Hepatocyte (in vitro differentiated cells): Measurements from ENCODE around the gene CEP83. TPM values are rescaled to one million over a fixed set of nuclear protein-coding genes. Genes with fewer than 3 reads are reported as not detected.

Experiments used
- DNase-seq: peaks from one replicate; pipeline ENCODE4 v3.0.0-alpha.2; 2016; ENCODE audit warnings: low spot score
- H2AFZ ChIP-seq: fragments of 200-600 bp; sonication (generic); 2 replicates; pipeline ENCODE4 v1.6.0; 2016; ENCODE audit warnings: antibody characterized with exemption, mild to moderate bottlenecking
- H3K27ac ChIP-seq: fragments of 200-600 bp; sonication (generic); 2 replicates; pipeline ENCODE4 v1.5.1; 2016; ENCODE audit warnings: mild to moderate bottlenecking
- H3K27me3 ChIP-seq: fragments of 200-600 bp; sonication (generic); 2 replicates; pipeline ENCODE4 v1.6.1; 2016
- H3K36me3 ChIP-seq: fragments of 200-600 bp; sonication (generic); replicated peaks from 2 replicates; pipeline ENCODE4 v1.5.1; 2016; ENCODE audit warnings: low read depth; ENCODE audit not compliant: insufficient read depth
- H3K4me1 ChIP-seq: fragments of 200-600 bp; sonication (generic); 2 replicates; pipeline ENCODE4 v1.5.1; 2016; ENCODE audit warnings: mild to moderate bottlenecking, moderate library complexity; ENCODE audit not compliant: insufficient read depth
- H3K4me2 ChIP-seq: fragments of 200-600 bp; sonication (generic); 2 replicates; pipeline ENCODE4 v1.6.0; 2016
- H3K4me3 ChIP-seq: fragments of 200-600 bp; sonication (generic); 2 replicates; pipeline ENCODE4 v1.5.1; 2016; ENCODE audit warnings: mild to moderate bottlenecking
- H3K79me2 ChIP-seq: fragments of 200-600 bp; sonication (generic); 2 replicates; pipeline ENCODE4 v1.6.0; 2017; ENCODE audit warnings: mild to moderate bottlenecking
- H3K9me2 ChIP-seq: fragments of 200-600 bp; sonication (generic); replicated peaks from 2 replicates; pipeline ENCODE4 v1.6.0; 2017; ENCODE audit warnings: mild to moderate bottlenecking; ENCODE audit not compliant: insufficient read depth
- H3K9me3 ChIP-seq: fragments of 200-600 bp; sonication (generic); 2 replicates; pipeline ENCODE4 v1.5.1; 2016; ENCODE audit warnings: low read depth, mild to moderate bottlenecking
- H4K20me1 ChIP-seq: fragments of 200-600 bp; sonication (generic); 2 replicates; pipeline ENCODE4 v1.6.0; 2016; ENCODE audit warnings: mild to moderate bottlenecking; ENCODE audit not compliant: insufficient read depth, poor library complexity, severe bottlenecking
- CTCF ChIP-seq: fragments of 200-600 bp; sonication (generic); IDR thresholded peaks from 2 replicates; pipeline ENCODE4 v1.5.1; 2016; ENCODE audit warnings: antibody characterized with exemption, mild to moderate bottlenecking; ENCODE audit not compliant: poor library complexity
- EZH2 ChIP-seq: fragments of 200-600 bp; sonication (generic); IDR thresholded peaks from 2 replicates; pipeline ENCODE4 v1.6.1; 2016; ENCODE audit warnings: antibody characterized with exemption, mild to moderate bottlenecking, borderline replicate concordance
- EZH2phosphoT487 ChIP-seq: fragments of 200-600 bp; sonication (generic); IDR thresholded peaks from one replicate; pipeline ENCODE4 v1.6.1; 2018; ENCODE audit warnings: antibody characterized with exemption, mild to moderate bottlenecking, low read depth, moderate library complexity; ENCODE audit not compliant: unreplicated experiment, severe bottlenecking
- whole genome bisulfite sequencing: methylation state at CpG from one replicate; pipeline ENCODE4 v1.1.6; 2016; ENCODE audit warnings: low lambda C conversion rate; ENCODE audit errors: missing lambda C conversion rate; 5-methylcytosine and 5-hydroxymethylcytosine counted together
- polyA plus RNA-seq: library from polyadenylated mRNA; unstranded; fragments of >200 nt; fragmentation: Nextera tagmentation; extraction: Ambion mirVana; gene quantifications from 2 replicates; pipeline ENCODE4 v1.2.1, GENCODE V29; 2016
- total RNA-seq: library from RNA; depleted of rRNA; stranded (reverse); fragments of >200 nt; gene quantifications from 2 replicates; pipeline ENCODE4 v1.2.3, GENCODE V29; 2014

The CEP83 gene
- total and polyA plus RNA-seq, 2 experiments from 2014 or later = 3.7 to 20.1 TPM

GRCh38 chr12:94504386-94504785, 44.7 kb upstream of the CEP83 start:
- TF ChIP-seq EZH2phosphoT487 (no peak), CTCF (no peak), EZH2 (no peak)
- WGBS = 92% methylated on average over 1 of the region's 1 CpG
- Histone ChIP-seq H3K27me3 (no peaks in the 10 kb centered on the region), H3K79me2 (no peaks in the 10 kb centered on the region), H4K20me1 (no peaks in the 10 kb centered on the region), H3K9me2 (no peaks in the 10 kb centered on the region), H3K4me2 (no peak overlapping the region), H3K27ac (no peak overlapping the region), H2AFZ (no peak overlapping the region), H3K4me1 (no peaks in the 10 kb centered on the region), H3K4me3 (no peak overlapping the region), H3K36me3 (no peaks in the 10 kb centered on the region), H3K9me3 (no peaks in the 10 kb centered on the region)
- DNase-seq = no peak

- TF ChIP-seq CTCF (no peak), EZH2 (no peak), EZH2phosphoT487 (no peak)
- Histone ChIP-seq H3K9me3 (no peaks in the 10 kb centered on the region), H3K4me1 (no peaks in the 10 kb centered on the region), H3K9me2 (no peaks in the 10 kb centered on the region), H4K20me1 (no peaks in the 10 kb centered on the region), H3K27ac (no peak overlapping the region), H3K79me2 (no peaks in the 10 kb centered on the region), H2AFZ (no peak overlapping the region), H3K4me3 (no peak overlapping the region), H3K27me3 (no peaks in the 10 kb centered on the region), H3K36me3 (no peaks in the 10 kb centered on the region), H3K4me2 (no peak overlapping the region)
- 0% methylated on average over 1 of the region's 1 CpG for WGBS
- no peak for DNase-seq
Observed at GRCh38 chr12:94503619-94504018, 44.0 kb upstream of the CEP83 start.

- Histone ChIP-seq H4K20me1 (no peaks in the 10 kb centered on the region), H3K36me3 (no peaks in the 10 kb centered on the region), H3K9me2 (no peaks in the 10 kb centered on the region), H3K27me3 (no peaks in the 10 kb centered on the region), H3K4me3 (no peak overlapping the region), H3K4me1 (no peaks in the 10 kb centered on the region), H2AFZ (no peak overlapping the region), H3K4me2 (no peak overlapping the region), H3K9me3 (no peaks in the 10 kb centered on the region), H3K79me2 (no peaks in the 10 kb centered on the region), H3K27ac (no peak overlapping the region)
- no peak for TF ChIP-seq EZH2
- TF ChIP-seq EZH2phosphoT487 = no peak
- WGBS = 44% methylated on average over 3 of the region's 3 CpGs
- no peak for DNase-seq
Observed at GRCh38 chr12:94500831-94501567, 41.3 kb upstream of the CEP83 start.

- no peaks in the 10 kb centered on the region for H3K9me3 ChIP-seq
- no peaks in the 10 kb centered on the region for H3K9me2 ChIP-seq
- no peak overlapping the region for H3K27ac ChIP-seq
- no peak overlapping the region for H3K4me3 ChIP-seq
- WGBS = 67% methylated on average over 3 of the region's 3 CpGs
- H3K36me3 ChIP-seq = no peaks in the 10 kb centered on the region
- H2AFZ ChIP-seq = no peak overlapping the region
- no peaks in the 10 kb centered on the region for H3K27me3 ChIP-seq
- no peaks in the 10 kb centered on the region for H3K4me1 ChIP-seq
- no peaks in the 10 kb centered on the region for H4K20me1 ChIP-seq
- H3K4me2 ChIP-seq = no peak overlapping the region
- H3K79me2 ChIP-seq = no peaks in the 10 kb centered on the region
- DNase-seq = no peak
- TF ChIP-seq EZH2phosphoT487 (no peak), CTCF (no peak), EZH2 (no peak)
Observed at GRCh38 chr12:94498698-94499097, 39.0 kb upstream of the CEP83 start.
